ENCODE results near the gene SERPING1. TPM values are rescaled to one million over a fixed set of nuclear protein-coding genes. Genes with fewer than 3 reads are reported as not detected.

SERPING1 gene
- total RNA-seq, 1 donor from 2014 or later = 4.6 TPM

DNA sequence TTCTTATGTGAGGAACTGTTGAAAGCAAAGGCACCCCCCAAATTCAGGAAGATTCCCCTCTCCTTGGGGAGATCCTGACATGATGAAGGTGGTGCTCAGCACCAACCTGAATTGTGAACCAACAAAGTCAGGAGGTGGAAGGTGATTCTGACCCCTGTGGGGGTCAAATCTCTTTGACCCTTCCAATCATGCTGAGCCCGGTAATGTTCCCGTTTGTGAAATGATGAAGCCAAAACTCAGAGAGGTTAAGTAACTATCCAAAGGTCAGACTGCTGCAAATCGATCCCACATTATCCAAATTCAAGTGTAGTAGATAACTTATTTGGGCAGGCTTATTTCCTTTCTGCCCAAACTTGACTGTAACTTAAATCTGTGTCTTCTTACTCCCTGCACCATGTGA, 19.1 kb downstream of the SERPING1 start:
- H3K36me3 Mint-ChIP-seq (ENCODE audit: low read depth) = no peaks in the 10 kb centered on the region
- TF ChIP-seq, protein P1, sequence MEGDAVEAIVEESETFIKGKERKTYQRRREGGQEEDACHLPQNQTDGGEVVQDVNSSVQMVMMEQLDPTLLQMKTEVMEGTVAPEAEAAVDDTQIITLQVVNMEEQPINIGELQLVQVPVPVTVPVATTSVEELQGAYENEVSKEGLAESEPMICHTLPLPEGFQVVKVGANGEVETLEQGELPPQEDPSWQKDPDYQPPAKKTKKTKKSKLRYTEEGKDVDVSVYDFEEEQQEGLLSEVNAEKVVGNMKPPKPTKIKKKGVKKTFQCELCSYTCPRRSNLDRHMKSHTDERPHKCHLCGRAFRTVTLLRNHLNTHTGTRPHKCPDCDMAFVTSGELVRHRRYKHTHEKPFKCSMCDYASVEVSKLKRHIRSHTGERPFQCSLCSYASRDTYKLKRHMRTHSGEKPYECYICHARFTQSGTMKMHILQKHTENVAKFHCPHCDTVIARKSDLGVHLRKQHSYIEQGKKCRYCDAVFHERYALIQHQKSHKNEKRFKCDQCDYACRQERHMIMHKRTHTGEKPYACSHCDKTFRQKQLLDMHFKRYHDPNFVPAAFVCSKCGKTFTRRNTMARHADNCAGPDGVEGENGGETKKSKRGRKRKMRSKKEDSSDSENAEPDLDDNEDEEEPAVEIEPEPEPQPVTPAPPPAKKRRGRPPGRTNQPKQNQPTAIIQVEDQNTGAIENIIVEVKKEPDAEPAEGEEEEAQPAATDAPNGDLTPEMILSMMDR (IDR thresholded peaks at IDR 0.05) = no peak
- no peak overlapping the region for H3K27ac Mint-ChIP-seq (ENCODE audit: unreplicated experiment)
- no peak for DNase-seq (ENCODE audit: low spot score)
- no peak overlapping the region for H3K4me3 Mint-ChIP-seq (ENCODE audit: unreplicated experiment)
- peaks cover 10% of the 10 kb centered on the region for H3K27me3 Mint-ChIP-seq (ENCODE audit: low read depth)
- H3K9me3 Mint-ChIP-seq (ENCODE audit: low read depth) = no peaks in the 10 kb centered on the region
- no peaks in the 10 kb centered on the region for H3K4me1 Mint-ChIP-seq (ENCODE audit: low read depth)

DNA sequence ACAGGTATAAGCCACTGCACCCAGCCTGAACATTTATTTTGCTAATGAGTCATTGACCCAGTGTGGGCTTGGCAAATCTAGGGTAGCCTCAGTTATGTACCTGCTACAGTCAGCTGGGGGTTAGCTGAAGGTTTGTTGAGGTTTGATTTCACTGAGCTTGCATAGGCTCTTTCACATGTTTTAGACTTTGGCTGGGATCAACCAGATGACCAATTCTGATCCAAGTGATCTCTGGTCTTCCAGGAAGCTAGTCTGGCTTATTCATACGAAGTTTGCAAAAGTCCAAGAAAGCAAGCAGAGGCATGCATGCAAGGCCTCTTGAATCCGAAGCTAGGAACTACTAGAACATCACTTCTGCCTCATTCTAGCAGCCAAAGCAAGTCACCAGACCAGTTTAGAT, 21.0 kb downstream of the SERPING1 start:
- no peak for DNase-seq (ENCODE audit: low spot score)
- no peak overlapping the region for H3K27ac Mint-ChIP-seq (ENCODE audit: unreplicated experiment)
- no peaks in the 10 kb centered on the region for H3K36me3 Mint-ChIP-seq (ENCODE audit: low read depth)
- no peaks in the 10 kb centered on the region for H3K4me1 Mint-ChIP-seq (ENCODE audit: low read depth)
- H3K27me3 Mint-ChIP-seq (ENCODE audit: low read depth) = peaks cover 8% of the 10 kb centered on the region
- H3K4me3 Mint-ChIP-seq (ENCODE audit: unreplicated experiment) = no peak overlapping the region
- no peaks in the 10 kb centered on the region for H3K9me3 Mint-ChIP-seq (ENCODE audit: low read depth)
- TF ChIP-seq, protein P1 (IDR thresholded peaks at IDR 0.05) = no peak

DNA sequence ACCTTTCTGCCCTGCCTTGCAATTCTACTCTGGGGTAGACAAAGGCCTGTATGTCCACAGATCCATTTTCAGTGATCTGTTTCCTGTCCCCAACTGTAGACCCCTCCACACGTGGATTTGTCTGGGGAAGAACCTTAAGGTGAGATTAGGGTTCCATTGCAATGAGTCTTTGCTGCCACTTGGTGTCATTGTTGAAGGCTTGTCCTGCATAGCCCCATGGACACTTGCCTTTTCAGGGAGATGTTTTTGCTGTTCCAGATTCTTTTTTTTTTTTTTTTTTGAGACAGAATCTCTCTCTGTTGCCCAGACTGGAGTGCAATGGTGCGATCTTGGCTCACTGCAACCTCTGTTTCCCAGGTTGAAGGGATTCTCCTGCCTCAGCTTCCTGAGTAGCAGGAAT, 21.8 kb downstream of the SERPING1 start:
- no peaks in the 10 kb centered on the region for H3K4me1 Mint-ChIP-seq (ENCODE audit: low read depth)
- no peak for DNase-seq (ENCODE audit: low spot score)
- TF ChIP-seq, protein P1 (IDR thresholded peaks at IDR 0.05) = peak; percentile 15
- no peak overlapping the region for H3K4me3 Mint-ChIP-seq (ENCODE audit: unreplicated experiment)
- H3K27ac Mint-ChIP-seq (ENCODE audit: unreplicated experiment) = no peak overlapping the region
- H3K27me3 Mint-ChIP-seq (ENCODE audit: low read depth) = peaks cover 6% of the 10 kb centered on the region
- H3K36me3 Mint-ChIP-seq (ENCODE audit: low read depth) = no peaks in the 10 kb centered on the region
- no peaks in the 10 kb centered on the region for H3K9me3 Mint-ChIP-seq (ENCODE audit: low read depth)

DNA sequence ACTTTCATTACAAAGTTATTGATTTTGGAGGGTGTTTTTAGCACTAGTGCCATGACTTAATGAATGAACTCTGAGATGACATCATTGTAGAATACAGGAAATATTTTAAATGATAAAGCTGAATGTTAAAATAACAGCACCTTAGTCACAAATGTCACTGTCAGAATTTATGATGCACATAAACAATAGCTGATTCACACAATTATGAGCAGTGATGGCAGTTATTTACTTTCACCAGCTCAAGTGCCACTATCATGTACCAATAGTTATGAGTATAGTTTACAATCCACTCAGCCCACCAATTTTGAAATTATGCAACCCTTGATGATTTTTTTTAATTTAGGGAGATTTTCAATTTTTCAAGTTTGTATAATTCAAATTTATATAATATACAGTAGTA, 23.0 kb downstream of the SERPING1 start:
- no peaks in the 10 kb centered on the region for H3K9me3 Mint-ChIP-seq (ENCODE audit: low read depth)
- H3K27ac Mint-ChIP-seq (ENCODE audit: unreplicated experiment) = no peak overlapping the region
- no peak for DNase-seq (ENCODE audit: low spot score)
- H3K4me1 Mint-ChIP-seq (ENCODE audit: low read depth) = no peaks in the 10 kb centered on the region
- TF ChIP-seq, protein P1 (IDR thresholded peaks at IDR 0.05) = no peak
- no peak overlapping the region for H3K4me3 Mint-ChIP-seq (ENCODE audit: unreplicated experiment)
- H3K27me3 Mint-ChIP-seq (ENCODE audit: low read depth) = peaks cover 6% of the 10 kb centered on the region
- H3K36me3 Mint-ChIP-seq (ENCODE audit: low read depth) = no peaks in the 10 kb centered on the region

DNA sequence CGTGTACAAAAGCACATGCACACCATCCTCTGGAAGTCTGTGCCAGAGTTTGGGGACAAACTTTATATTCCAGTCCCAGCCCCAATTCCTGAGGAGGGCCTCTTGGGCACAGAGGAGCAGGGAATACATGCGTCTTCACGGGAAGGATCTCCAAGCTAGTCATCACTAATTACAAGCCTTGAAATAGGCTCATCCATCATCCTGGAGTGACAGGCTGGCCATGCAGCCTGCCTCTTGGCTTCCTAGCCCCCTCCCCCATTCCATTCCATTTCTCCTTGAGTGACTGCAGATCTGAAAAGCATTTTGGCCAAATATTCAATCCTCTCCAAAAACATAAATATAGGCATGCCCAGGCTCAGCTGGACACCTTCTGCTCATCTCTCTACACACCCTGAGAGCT, 24.8 kb downstream of the SERPING1 start:
- no peaks in the 10 kb centered on the region for H3K4me1 Mint-ChIP-seq (ENCODE audit: low read depth)
- no peak overlapping the region for H3K4me3 Mint-ChIP-seq (ENCODE audit: unreplicated experiment)
- H3K27ac Mint-ChIP-seq (ENCODE audit: unreplicated experiment) = no peak overlapping the region
- no peaks in the 10 kb centered on the region for H3K9me3 Mint-ChIP-seq (ENCODE audit: low read depth)
- H3K36me3 Mint-ChIP-seq (ENCODE audit: low read depth) = no peaks in the 10 kb centered on the region
- TF ChIP-seq, protein P1 (IDR thresholded peaks at IDR 0.05) = no peak
- H3K27me3 Mint-ChIP-seq (ENCODE audit: low read depth) = peaks cover 3% of the 10 kb centered on the region
- DNase-seq (ENCODE audit: low spot score) = no peak
